ENCODE results near the gene CPEB4.

Gene CPEB4

DNA sequence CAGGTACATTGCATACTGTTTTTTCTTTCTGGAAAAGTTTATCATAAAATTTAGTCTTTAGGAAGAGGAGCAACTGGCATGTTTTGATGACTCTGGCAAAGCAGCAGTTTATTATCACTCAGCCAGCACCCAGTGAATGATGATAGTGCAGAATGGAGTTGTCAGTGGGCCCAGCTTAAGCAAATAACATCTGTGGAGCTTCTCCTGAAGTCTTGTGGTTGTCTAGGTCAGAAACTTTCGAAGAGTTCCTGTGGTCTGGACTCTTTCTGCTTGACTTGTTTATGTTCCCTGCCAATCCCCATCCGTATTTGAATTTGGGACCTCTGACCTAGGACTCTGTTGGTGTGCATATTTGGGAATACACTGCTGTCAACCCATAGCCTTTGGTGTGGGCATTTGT is 62.7 kb downstream of the CPEB4 start:
- Mint-ChIP-seq H3K4me1 (ENCODE audit: low read depth) (no peaks in the 10 kb centered on the region), H3K4me3 (no peak overlapping the region), H3K27ac (no peak overlapping the region), H3K27me3 (no peaks in the 10 kb centered on the region), H3K9me3 (no peaks in the 10 kb centered on the region), H3K36me3 (ENCODE audit: low read depth) (peaks cover 90% of the 10 kb centered on the region)
- no peak for DNase-seq

- H3K9me3 Mint-ChIP-seq: no peaks in the 10 kb centered on the region
- no peak overlapping the region for H3K4me3 Mint-ChIP-seq
- DNase-seq: no peak
- H3K36me3 Mint-ChIP-seq (ENCODE audit: low read depth): peaks cover 76% of the 10 kb centered on the region
- no peak overlapping the region for H3K27ac Mint-ChIP-seq
- no peaks in the 10 kb centered on the region for H3K4me1 Mint-ChIP-seq (ENCODE audit: low read depth)
- no peaks in the 10 kb centered on the region for H3K27me3 Mint-ChIP-seq
Measured at GRCh38 chr5:173953528-173954090, 65.5 kb downstream of the CPEB4 start.

DNA sequence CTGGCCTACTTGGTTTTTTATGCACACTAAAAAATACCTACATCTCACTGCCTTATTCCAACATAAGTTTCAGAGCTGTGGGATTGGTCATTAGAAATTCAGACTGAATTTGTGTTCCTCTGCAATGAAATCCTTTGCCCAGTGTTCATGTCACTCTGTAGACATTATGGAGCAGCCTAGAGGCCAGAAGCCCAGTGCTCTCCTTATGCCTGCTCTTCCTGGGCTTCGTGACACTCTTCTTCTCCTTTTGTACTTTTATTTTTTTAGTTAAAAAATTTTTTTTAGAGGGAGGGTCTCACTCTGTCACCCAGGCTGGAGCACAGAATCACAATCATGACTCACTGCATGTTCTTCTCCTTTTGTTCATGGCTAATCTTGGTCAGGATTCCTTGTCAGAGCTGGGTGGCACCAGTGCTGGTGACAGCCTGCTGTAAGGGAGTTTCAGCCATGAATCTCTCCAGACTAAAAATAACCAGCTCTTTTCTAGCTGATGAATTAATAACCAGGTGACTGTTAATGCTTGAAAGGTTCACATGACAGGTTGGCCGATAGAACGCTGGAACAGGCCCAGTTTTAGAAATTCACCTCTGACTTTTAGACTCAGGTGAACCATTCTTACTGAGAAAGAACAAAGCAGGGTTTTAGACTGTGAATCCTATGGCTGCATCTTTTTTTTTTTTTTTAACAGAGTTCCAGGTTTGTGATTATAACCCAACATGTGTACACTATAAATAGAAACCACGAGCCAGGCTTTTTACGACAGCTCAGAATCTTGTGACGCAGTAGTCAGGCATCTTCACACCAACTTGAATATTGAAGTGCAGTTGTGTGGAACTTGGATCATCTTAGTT is 66.7 kb downstream of the CPEB4 start:
- Mint-ChIP-seq H3K4me3 (no peak overlapping the region), H3K9me3 (no peaks in the 10 kb centered on the region), H3K27me3 (no peaks in the 10 kb centered on the region), H3K36me3 (ENCODE audit: low read depth) (peaks cover 70% of the 10 kb centered on the region), H3K27ac (no peak overlapping the region), H3K4me1 (ENCODE audit: low read depth) (no peaks in the 10 kb centered on the region)
- DNase-seq: no peak

- DNase-seq: no peak
- Mint-ChIP-seq H3K36me3 (ENCODE audit: low read depth) (peaks cover 14% of the 10 kb centered on the region), H3K4me3 (no peak overlapping the region), H3K27me3 (no peaks in the 10 kb centered on the region), H3K4me1 (ENCODE audit: low read depth) (peaks cover 18% of the 10 kb centered on the region), H3K27ac (no peak overlapping the region), H3K9me3 (no peaks in the 10 kb centered on the region)
Measured at GRCh38 chr5:173960986-173961385, 72.8 kb downstream of the CPEB4 start.

GRCh38 chr5:173961418-173961817 is 73.3 kb downstream of the CPEB4 start:
- H3K27ac Mint-ChIP-seq: no peak overlapping the region
- H3K4me3 Mint-ChIP-seq: no peak overlapping the region
- peaks cover 18% of the 10 kb centered on the region for H3K4me1 Mint-ChIP-seq (ENCODE audit: low read depth)
- no peak for DNase-seq
- H3K9me3 Mint-ChIP-seq: no peaks in the 10 kb centered on the region
- no peaks in the 10 kb centered on the region for H3K27me3 Mint-ChIP-seq
- H3K36me3 Mint-ChIP-seq (ENCODE audit: low read depth): peaks cover 11% of the 10 kb centered on the region

DNA sequence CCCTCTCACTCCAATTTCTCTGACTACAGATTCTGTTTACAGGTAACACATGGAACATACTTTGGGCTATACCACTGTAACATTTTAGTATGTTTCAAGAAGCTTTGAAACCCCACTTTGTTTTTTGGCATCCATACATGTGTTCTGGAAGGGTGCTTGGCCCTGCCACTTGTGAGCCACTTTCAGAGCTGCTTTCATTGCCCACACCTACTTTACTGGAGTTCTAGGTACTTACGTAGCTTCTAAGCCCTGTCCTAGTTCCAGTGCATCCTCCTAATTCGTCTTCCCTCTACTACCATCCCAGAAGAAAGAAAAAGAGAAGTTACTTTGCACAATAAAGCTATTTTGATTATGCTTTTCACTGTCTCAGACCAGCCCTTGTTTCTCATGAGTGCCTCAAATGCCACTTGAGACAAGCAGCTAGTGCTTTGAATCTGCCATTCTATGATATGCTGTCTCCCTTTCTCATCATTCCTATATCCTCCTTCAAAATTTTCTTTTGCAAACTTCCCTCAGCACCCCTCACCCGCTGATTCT is 74.4 kb downstream of the CPEB4 start:
- Mint-ChIP-seq H3K27ac (no peak overlapping the region), H3K4me1 (ENCODE audit: low read depth) (peaks cover 18% of the 10 kb centered on the region), H3K27me3 (no peaks in the 10 kb centered on the region), H3K36me3 (ENCODE audit: low read depth) (peaks cover 8% of the 10 kb centered on the region), H3K9me3 (no peaks in the 10 kb centered on the region), H3K4me3 (no peak overlapping the region)
- no peak for DNase-seq

GRCh38 chr5:173963182-173963838 is 75.2 kb downstream of the CPEB4 start:
- no peak overlapping the region for H3K4me3 Mint-ChIP-seq

DNA sequence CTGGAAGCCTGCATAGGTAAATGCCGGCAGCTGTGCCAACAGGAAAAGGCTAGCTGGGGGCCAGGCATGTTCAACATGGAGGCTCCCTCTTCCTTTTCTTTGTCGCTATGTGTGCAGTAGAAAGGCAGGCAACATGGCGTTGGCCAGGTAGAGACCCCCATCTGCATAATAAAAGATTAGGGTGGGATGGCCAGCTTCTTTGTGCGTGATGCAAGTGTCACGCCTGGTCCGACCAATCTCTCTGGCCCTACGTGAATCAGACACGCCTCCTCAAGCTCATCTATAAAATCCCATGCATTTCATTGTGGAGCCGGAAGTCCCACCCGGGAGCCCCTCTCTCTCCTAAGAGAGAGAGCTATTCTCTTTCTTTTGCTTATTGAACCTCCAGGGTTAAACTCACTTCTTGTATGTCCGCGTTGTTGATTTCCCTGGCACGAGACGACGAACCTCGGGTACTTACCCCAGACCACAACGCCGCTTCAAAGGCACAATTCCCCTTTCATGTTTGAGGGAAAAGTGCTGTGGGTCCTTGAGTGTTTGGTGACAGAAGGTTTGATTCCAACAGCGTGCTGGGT is 75.8 kb downstream of the CPEB4 start:
- Mint-ChIP-seq H3K4me1 (ENCODE audit: low read depth) (peaks cover 18% of the 10 kb centered on the region), H3K4me3 (peak overlapping the region; percentile 1), H3K9me3 (no peaks in the 10 kb centered on the region), H3K36me3 (ENCODE audit: low read depth) (peaks cover 4% of the 10 kb centered on the region), H3K27ac (no peak overlapping the region), H3K27me3 (no peaks in the 10 kb centered on the region)
- DNase-seq: no peak

More at GRCh38 chr5:173963182-173963838, 75.2 kb downstream of the CPEB4 start:
- H3K4me1 Mint-ChIP-seq (ENCODE audit: low read depth): peaks cover 18% of the 10 kb centered on the region
- no peaks in the 10 kb centered on the region for H3K9me3 Mint-ChIP-seq
- peaks cover 4% of the 10 kb centered on the region for H3K36me3 Mint-ChIP-seq (ENCODE audit: low read depth)
- no peak for DNase-seq
- H3K27me3 Mint-ChIP-seq: no peaks in the 10 kb centered on the region
- no peak overlapping the region for H3K27ac Mint-ChIP-seq

DNA sequence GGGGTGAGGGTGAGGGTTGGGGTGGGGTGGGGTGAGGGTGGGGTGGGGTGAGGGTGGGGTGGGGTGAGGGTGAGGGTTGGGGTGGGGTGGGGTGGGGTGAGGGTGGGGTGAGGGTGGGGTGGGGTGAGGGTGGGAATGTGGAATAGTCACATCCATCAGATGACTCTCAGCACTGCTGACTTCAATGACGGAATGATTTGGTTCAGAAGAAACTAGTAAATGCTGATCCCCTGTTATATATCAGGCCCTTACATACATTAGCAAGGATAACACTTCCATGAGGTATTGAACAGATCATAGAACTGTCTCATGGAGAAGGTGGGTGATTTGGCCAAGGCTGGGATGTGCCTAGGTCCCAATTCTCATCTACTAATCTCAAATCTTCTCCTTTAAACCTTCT is 76.4 kb downstream of the CPEB4 start:
- Mint-ChIP-seq H3K36me3 (ENCODE audit: low read depth) (no peaks in the 10 kb centered on the region), H3K4me1 (ENCODE audit: low read depth) (peaks cover 18% of the 10 kb centered on the region), H3K27me3 (no peaks in the 10 kb centered on the region), H3K9me3 (no peaks in the 10 kb centered on the region), H3K27ac (no peak overlapping the region), H3K4me3 (no peak overlapping the region)
- no peak for DNase-seq

GRCh38 chr5:173967241-173967640 is 79.1 kb downstream of the CPEB4 start:
- no peak for DNase-seq
- no peaks in the 10 kb centered on the region for H3K9me3 Mint-ChIP-seq
- H3K4me1 Mint-ChIP-seq (ENCODE audit: low read depth): peaks cover 18% of the 10 kb centered on the region
- no peaks in the 10 kb centered on the region for H3K36me3 Mint-ChIP-seq (ENCODE audit: low read depth)
- H3K27ac Mint-ChIP-seq: no peak overlapping the region
- peaks cover 4% of the 10 kb centered on the region for H3K27me3 Mint-ChIP-seq
- no peak overlapping the region for H3K4me3 Mint-ChIP-seq

DNA sequence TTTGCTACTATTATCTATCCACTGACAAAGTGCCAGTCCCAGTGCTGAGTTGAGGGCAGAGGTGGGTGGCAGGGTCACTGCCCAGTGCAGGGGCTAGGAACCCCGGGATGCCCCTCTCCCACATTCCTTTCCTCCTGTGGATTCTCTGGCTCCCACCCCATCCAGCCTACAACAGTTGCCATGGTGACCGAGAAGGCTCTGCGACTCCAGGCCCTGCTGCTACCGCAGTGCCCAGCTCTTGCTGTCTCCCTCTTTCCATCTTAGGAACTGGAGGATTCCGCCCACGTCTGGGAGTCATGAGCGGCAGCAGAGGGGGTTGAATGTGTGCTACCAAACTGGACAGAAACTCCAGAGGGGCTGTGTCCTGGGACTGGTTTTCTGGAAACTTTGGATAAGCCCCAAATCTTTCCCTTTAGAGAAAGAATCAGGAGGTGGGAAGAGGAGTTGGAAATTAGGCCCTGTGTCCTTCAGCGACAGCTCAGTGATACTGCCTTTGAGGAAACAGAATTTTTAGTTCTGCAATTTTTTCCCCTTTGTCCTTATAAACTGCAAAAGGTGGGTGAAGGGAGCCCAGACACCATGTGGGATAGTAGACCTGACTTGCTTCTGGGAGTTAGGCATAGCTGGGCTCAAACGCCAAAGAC is 80.1 kb downstream of the CPEB4 start:
- H3K4me3 Mint-ChIP-seq: no peak overlapping the region
- H3K4me1 Mint-ChIP-seq (ENCODE audit: low read depth): peaks cover 22% of the 10 kb centered on the region
- H3K27me3 Mint-ChIP-seq: peaks cover 9% of the 10 kb centered on the region
- no peak for DNase-seq
- no peak overlapping the region for H3K27ac Mint-ChIP-seq
- no peaks in the 10 kb centered on the region for H3K9me3 Mint-ChIP-seq
- H3K36me3 Mint-ChIP-seq (ENCODE audit: low read depth): no peaks in the 10 kb centered on the region

GRCh38 chr5:173969167-173970049 is 81.3 kb downstream of the CPEB4 start:
- H3K36me3 Mint-ChIP-seq (ENCODE audit: low read depth): no peaks in the 10 kb centered on the region
- no peak for DNase-seq
- no peaks in the 10 kb centered on the region for H3K9me3 Mint-ChIP-seq
- no peak overlapping the region for H3K4me3 Mint-ChIP-seq
- peaks cover 15% of the 10 kb centered on the region for H3K27me3 Mint-ChIP-seq
- H3K27ac Mint-ChIP-seq: no peak overlapping the region
- H3K4me1 Mint-ChIP-seq (ENCODE audit: low read depth): peaks cover 22% of the 10 kb centered on the region

DNA sequence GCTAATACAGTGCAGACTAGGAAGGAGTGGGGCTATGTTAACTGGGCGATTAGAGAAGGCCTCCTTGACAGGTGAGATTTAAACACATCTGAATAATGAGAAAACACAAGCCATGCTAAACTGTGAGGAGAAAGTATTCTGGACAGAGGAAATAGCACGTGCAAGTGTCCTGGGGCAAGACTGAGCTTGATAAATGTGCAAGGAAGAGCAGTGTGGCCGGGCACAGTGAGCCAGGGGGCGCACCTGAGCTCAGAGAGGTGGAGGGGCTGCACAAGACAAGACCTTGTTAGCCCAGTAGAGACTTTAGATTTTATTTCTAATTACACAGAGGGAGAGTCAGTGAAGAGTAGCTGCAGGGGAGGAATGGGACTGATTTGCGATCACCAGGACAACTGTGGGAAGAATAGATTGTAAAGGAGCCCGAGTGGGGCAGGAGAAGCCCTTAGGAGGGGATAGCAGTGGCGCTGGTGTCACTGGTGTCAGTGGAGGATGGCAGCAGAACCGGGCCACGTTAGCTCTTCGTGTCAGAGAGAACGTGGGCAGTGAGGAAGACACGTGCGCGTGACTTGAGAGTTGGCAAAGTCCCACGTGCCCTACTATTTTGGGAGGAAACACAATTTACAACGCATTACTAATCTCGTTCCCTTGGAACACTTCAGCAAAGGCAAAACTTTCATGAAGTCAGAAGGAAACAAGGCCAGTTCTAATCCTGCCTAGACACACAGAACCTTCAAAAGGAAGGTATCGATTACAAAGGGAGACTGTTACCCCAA is 82.9 kb downstream of the CPEB4 start:
- no peak overlapping the region for H3K4me3 Mint-ChIP-seq
- peaks cover 16% of the 10 kb centered on the region for H3K27me3 Mint-ChIP-seq
- no peak overlapping the region for H3K27ac Mint-ChIP-seq
- H3K36me3 Mint-ChIP-seq (ENCODE audit: low read depth): no peaks in the 10 kb centered on the region
- DNase-seq: no peak
- H3K4me1 Mint-ChIP-seq (ENCODE audit: low read depth): peaks cover 13% of the 10 kb centered on the region
- no peaks in the 10 kb centered on the region for H3K9me3 Mint-ChIP-seq

All from activated T-cell treated with anti-CD3 and anti-CD28 coated beads, Interleukin-2, amount 50 U/mL, for 24 hours (primary cell).